GM23338 (cell line): ENCODE data around the gene KLK13. TPM values are rescaled to one million over a fixed set of nuclear protein-coding genes. Genes with fewer than 3 reads are reported as not detected.

Experiments used
- ATAC-seq: fragments of 200-7000 bp; cut with Tn5 transposase; 3 replicates; pipeline ENCODE4 v1.9.1; 2020
- DNase-seq: peaks from one replicate; pipeline ENCODE4 v3.0.0-alpha.2; 2015; ENCODE audit warnings: low spot score
- H2AFZ ChIP-seq: fragments of 200-600 bp; sonication (generic); 2 replicates; pipeline ENCODE4 v1.8.0; 2016; ENCODE audit warnings: antibody characterized with exemption, mild to moderate bottlenecking, moderate library complexity
- H3F3A ChIP-seq: fragments of 200-600 bp; sonication (generic); replicated peaks from 2 replicates; pipeline ENCODE4 v1.8.0; 2017; ENCODE audit warnings: antibody characterized with exemption, mixed run types, low read depth
- H3K27ac ChIP-seq: fragments of 200-600 bp; sonication (generic); 2 replicates; pipeline ENCODE4 v1.6.1; 2016; ENCODE audit warnings: low read depth
- H3K27me3 ChIP-seq: fragments of 200-600 bp; sonication (generic); 2 replicates; pipeline ENCODE4 v1.8.0; 2016; ENCODE audit warnings: mild to moderate bottlenecking, mixed run types, moderate library complexity; ENCODE audit not compliant: insufficient read depth
- H3K36me3 ChIP-seq: fragments of 200-600 bp; sonication (generic); 2 replicates; pipeline ENCODE4 v1.8.0; 2016; ENCODE audit warnings: mild to moderate bottlenecking; ENCODE audit not compliant: insufficient read depth
- H3K4me1 ChIP-seq: fragments of 200-600 bp; sonication (generic); 2 replicates; pipeline ENCODE4 v1.8.0; 2016; ENCODE audit warnings: mild to moderate bottlenecking, moderate library complexity; ENCODE audit not compliant: insufficient read depth
- H3K4me2 ChIP-seq: fragments of 200-600 bp; sonication (generic); 2 replicates; pipeline ENCODE4 v1.7.1; 2017; ENCODE audit warnings: mixed run types
- H3K4me3 ChIP-seq: fragments of 200-600 bp; sonication (generic); 2 replicates; pipeline ENCODE4 v1.6.1; 2016; ENCODE audit warnings: mixed run types
- H3K79me2 ChIP-seq: fragments of 200-600 bp; sonication (generic); replicated peaks from 2 replicates; pipeline ENCODE4 v1.8.0; 2017; ENCODE audit warnings: mild to moderate bottlenecking; ENCODE audit not compliant: insufficient read depth
- H3K9me2 ChIP-seq: fragments of 200-600 bp; sonication (generic); 2 replicates; pipeline ENCODE4 v1.8.0; 2017; ENCODE audit not compliant: insufficient read depth
- H4K20me1 ChIP-seq: fragments of 200-600 bp; sonication (generic); replicated peaks from 2 replicates; pipeline ENCODE4 v1.8.0; 2017; ENCODE audit warnings: mild to moderate bottlenecking; ENCODE audit not compliant: insufficient read depth
- H3K27ac Mint-ChIP-seq: 2 replicates; pipeline ENCODE4 v1.8.0; 2020; ENCODE audit warnings: inconsistent platforms, mild to moderate bottlenecking, moderate library complexity, mixed read lengths
- H3K27me3 Mint-ChIP-seq: 3 replicates; pipeline ENCODE4 v1.8.0; 2022; ENCODE audit warnings: low read depth, mild to moderate bottlenecking, moderate library complexity, mixed read lengths, inconsistent platforms; ENCODE audit not compliant: insufficient read depth, poor library complexity
- H3K36me3 Mint-ChIP-seq: 3 replicates; pipeline ENCODE4 v1.8.0; 2021; ENCODE audit warnings: low read depth, mild to moderate bottlenecking, inconsistent platforms, moderate library complexity, mixed read lengths
- H3K4me1 Mint-ChIP-seq: 3 replicates; pipeline ENCODE4 v1.8.0; 2020; ENCODE audit warnings: mild to moderate bottlenecking, inconsistent platforms, mixed read lengths
- H3K4me3 Mint-ChIP-seq: 3 replicates; pipeline ENCODE4 v1.8.0; 2021; ENCODE audit warnings: moderate library complexity, mild to moderate bottlenecking, inconsistent platforms, mixed read lengths
- H3K9me3 Mint-ChIP-seq: 3 replicates; pipeline ENCODE4 v1.8.0; 2020; ENCODE audit warnings: moderate library complexity, mild to moderate bottlenecking, inconsistent platforms, mixed read lengths
- CREB1 ChIP-seq: fragments of 250-450 bp; sonication (Bioruptor Pico); IDR thresholded peaks from 2 replicates; pipeline ENCODE4 v1.5.0; 2020; ENCODE audit warnings: low read depth, mild to moderate bottlenecking, moderate library complexity
- EZH2 ChIP-seq: fragments of 200-600 bp; sonication (generic); IDR thresholded peaks from one replicate; pipeline ENCODE4 v1.8.0; 2017; ENCODE audit warnings: antibody characterized with exemption, mild to moderate bottlenecking, low read depth; ENCODE audit not compliant: unreplicated experiment
- JUNB ChIP-seq: IDR thresholded peaks from one replicate; pipeline ENCODE4 v1.6.1; 2016; ENCODE audit warnings: antibody characterized with exemption; ENCODE audit not compliant: unreplicated experiment
- NANOG ChIP-seq: IDR thresholded peaks from 2 replicates; pipeline ENCODE4 v1.6.1; 2016; ENCODE audit warnings: antibody characterized with exemption, borderline replicate concordance
- POLR2AphosphoS5 ChIP-seq: IDR thresholded peaks from 2 replicates; pipeline ENCODE4 v1.6.1; 2016; ENCODE audit warnings: antibody characterized with exemption, low read depth
- STAT1 ChIP-seq: IDR thresholded peaks from one replicate; pipeline ENCODE4 v1.6.1; 2016; ENCODE audit warnings: antibody characterized with exemption; ENCODE audit not compliant: unreplicated experiment
- ZNF114 ChIP-seq: fragments of 250-450 bp; sonication (Bioruptor Pico); IDR thresholded peaks from 2 replicates; pipeline ENCODE4 v1.5.0; 2020; ENCODE audit warnings: mild to moderate bottlenecking, moderate library complexity
- ZNF331 ChIP-seq: fragments of 250-450 bp; sonication (Bioruptor Pico); IDR thresholded peaks from 2 replicates; pipeline ENCODE4 v1.5.0; 2020; ENCODE audit warnings: low read depth, mild to moderate bottlenecking, moderate library complexity
- polyA plus RNA-seq: library from polyadenylated mRNA; unstranded; fragments of >200 nt; fragmentation: Nextera tagmentation; extraction: Ambion mirVana; gene quantifications from 2 replicates; pipeline ENCODE4 v1.2.1, GENCODE V29; 2016
- total RNA-seq: library from RNA; depleted of rRNA; stranded (reverse); fragments of >200 nt; shearing (Covaris generic); gene quantifications from 2 replicates; pipeline ENCODE4 v1.2.3, GENCODE V29; 2014
- TF ChIP-seq, protein P1 (sequence below), 2 experiments: fragments of 200-600 bp in 1 of 2; sonication (generic) in 1 of 2; conservative IDR thresholded peaks; 2 replicates each; pipeline versions ENCODE4 v1.5.1 to v1.6.1; 2016 to 2017; ENCODE audit warnings: antibody characterized with exemption in 2 of 2, low read depth in 2 of 2, mild to moderate bottlenecking in 2 of 2, moderate library complexity in 1 of 2
- TF ChIP-seq, protein P2 (sequence below): fragments of 250-450 bp; sonication (Bioruptor Pico); IDR thresholded peaks from 2 replicates; pipeline ENCODE4 v1.5.0; 2020; ENCODE audit warnings: mild to moderate bottlenecking, moderate library complexity
- TF ChIP-seq, protein P3 (sequence below): IDR thresholded peaks from one replicate; pipeline ENCODE4 v1.6.1; 2018; ENCODE audit warnings: antibody characterized with exemption; ENCODE audit not compliant: unreplicated experiment
- TF ChIP-seq, protein P4 (sequence below): IDR thresholded peaks from 2 replicates; pipeline ENCODE4 v1.6.1; 2016; ENCODE audit warnings: antibody characterized with exemption

The KLK13 gene
- total and polyA plus RNA-seq, 2 experiments from 2014 or later, result 4.5 to 5.7 TPM

DNA sequence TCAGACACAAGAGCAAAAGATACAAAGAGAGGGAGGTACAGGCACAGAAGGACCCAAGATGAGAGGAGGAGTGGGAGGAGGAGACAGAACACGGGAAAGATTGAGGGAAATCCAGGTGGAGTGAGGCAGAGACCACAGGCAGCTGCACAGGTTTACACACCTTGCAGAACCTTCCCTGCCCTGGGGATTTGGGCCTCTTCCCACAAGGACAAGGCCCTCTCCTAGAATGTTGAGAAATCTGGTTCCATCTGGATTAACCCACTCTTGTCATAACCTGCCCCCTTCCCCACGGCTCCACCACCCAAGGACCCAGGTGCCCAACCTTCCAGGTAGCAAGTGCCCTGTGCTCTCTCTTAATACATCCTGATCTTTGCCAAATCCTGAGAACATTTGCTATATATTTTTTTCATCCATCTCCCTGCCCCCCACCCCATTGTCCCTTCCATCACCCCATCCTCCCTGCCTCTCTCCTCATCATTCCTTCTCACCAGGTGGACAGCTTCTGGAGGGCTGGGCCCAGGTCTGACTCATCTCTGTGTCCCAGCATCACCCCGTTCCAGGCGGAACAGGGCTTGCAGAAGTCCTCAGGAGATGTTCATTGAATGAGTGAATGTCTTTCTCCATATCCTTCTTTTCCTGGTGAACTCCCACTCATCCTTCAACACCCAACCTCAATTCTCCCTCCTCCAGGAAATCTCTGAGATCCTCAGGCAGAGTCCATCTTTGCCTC, 54.7 kb downstream of the KLK13 start:
- H3K4me1 Mint-ChIP-seq, result no peaks in the 10 kb centered on the region
- no peaks in the 10 kb centered on the region for H3F3A ChIP-seq
- TF ChIP-seq, protein P1, sequence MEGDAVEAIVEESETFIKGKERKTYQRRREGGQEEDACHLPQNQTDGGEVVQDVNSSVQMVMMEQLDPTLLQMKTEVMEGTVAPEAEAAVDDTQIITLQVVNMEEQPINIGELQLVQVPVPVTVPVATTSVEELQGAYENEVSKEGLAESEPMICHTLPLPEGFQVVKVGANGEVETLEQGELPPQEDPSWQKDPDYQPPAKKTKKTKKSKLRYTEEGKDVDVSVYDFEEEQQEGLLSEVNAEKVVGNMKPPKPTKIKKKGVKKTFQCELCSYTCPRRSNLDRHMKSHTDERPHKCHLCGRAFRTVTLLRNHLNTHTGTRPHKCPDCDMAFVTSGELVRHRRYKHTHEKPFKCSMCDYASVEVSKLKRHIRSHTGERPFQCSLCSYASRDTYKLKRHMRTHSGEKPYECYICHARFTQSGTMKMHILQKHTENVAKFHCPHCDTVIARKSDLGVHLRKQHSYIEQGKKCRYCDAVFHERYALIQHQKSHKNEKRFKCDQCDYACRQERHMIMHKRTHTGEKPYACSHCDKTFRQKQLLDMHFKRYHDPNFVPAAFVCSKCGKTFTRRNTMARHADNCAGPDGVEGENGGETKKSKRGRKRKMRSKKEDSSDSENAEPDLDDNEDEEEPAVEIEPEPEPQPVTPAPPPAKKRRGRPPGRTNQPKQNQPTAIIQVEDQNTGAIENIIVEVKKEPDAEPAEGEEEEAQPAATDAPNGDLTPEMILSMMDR (conservative IDR thresholded peaks at IDR 0.05; ENCODE audit: low read depth in 2 of 2), result no peak
- TF ChIP-seq ZNF114 (CRISPR knock-in tag) (no peak), JUNB (no peak), ZNF331 (no peak), CREB1 (CRISPR knock-in tag) (no peak), EZH2 (no peak), POLR2AphosphoS5 (no peak), NANOG (no peak), STAT1 (no peak)
- TF ChIP-seq, protein P2, sequence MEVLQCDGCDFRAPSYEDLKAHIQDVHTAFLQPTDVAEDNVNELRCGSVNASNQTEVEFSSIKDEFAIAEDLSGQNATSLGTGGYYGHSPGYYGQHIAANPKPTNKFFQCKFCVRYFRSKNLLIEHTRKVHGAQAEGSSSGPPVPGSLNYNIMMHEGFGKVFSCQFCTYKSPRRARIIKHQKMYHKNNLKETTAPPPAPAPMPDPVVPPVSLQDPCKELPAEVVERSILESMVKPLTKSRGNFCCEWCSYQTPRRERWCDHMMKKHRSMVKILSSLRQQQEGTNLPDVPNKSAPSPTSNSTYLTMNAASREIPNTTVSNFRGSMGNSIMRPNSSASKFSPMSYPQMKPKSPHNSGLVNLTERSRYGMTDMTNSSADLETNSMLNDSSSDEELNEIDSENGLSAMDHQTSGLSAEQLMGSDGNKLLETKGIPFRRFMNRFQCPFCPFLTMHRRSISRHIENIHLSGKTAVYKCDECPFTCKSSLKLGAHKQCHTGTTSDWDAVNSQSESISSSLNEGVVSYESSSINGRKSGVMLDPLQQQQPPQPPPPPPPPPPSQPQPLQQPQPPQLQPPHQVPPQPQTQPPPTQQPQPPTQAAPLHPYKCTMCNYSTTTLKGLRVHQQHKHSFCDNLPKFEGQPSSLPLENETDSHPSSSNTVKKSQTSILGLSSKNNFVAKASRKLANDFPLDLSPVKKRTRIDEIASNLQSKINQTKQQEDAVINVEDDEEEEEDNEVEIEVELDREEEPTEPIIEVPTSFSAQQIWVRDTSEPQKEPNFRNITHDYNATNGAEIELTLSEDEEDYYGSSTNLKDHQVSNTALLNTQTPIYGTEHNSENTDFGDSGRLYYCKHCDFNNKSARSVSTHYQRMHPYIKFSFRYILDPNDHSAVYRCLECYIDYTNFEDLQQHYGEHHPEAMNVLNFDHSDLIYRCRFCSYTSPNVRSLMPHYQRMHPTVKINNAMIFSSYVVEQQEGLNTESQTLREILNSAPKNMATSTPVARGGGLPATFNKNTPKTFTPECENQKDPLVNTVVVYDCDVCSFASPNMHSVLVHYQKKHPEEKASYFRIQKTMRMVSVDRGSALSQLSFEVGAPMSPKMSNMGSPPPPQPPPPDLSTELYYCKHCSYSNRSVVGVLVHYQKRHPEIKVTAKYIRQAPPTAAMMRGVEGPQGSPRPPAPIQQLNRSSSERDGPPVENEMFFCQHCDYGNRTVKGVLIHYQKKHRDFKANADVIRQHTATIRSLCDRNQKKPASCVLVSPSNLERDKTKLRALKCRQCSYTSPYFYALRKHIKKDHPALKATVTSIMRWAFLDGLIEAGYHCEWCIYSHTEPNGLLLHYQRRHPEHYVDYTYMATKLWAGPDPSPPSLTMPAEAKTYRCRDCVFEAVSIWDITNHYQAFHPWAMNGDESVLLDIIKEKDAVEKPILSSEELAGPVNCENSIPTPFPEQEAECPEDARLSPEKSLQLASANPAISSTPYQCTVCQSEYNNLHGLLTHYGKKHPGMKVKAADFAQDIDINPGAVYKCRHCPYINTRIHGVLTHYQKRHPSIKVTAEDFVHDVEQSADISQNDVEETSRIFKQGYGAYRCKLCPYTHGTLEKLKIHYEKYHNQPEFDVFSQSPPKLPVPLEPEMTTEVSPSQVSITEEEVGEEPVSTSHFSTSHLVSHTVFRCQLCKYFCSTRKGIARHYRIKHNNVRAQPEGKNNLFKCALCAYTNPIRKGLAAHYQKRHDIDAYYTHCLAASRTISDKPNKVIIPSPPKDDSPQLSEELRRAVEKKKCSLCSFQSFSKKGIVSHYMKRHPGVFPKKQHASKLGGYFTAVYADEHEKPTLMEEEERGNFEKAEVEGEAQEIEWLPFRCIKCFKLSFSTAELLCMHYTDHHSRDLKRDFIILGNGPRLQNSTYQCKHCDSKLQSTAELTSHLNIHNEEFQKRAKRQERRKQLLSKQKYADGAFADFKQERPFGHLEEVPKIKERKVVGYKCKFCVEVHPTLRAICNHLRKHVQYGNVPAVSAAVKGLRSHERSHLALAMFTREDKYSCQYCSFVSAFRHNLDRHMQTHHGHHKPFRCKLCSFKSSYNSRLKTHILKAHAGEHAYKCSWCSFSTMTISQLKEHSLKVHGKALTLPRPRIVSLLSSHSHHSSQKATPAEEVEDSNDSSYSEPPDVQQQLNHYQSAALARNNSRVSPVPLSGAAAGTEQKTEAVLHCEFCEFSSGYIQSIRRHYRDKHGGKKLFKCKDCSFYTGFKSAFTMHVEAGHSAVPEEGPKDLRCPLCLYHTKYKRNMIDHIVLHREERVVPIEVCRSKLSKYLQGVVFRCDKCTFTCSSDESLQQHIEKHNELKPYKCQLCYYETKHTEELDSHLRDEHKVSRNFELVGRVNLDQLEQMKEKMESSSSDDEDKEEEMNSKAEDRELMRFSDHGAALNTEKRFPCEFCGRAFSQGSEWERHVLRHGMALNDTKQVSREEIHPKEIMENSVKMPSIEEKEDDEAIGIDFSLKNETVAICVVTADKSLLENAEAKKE (CRISPR knock-in tag), result no peak
- TF ChIP-seq, protein P3, sequence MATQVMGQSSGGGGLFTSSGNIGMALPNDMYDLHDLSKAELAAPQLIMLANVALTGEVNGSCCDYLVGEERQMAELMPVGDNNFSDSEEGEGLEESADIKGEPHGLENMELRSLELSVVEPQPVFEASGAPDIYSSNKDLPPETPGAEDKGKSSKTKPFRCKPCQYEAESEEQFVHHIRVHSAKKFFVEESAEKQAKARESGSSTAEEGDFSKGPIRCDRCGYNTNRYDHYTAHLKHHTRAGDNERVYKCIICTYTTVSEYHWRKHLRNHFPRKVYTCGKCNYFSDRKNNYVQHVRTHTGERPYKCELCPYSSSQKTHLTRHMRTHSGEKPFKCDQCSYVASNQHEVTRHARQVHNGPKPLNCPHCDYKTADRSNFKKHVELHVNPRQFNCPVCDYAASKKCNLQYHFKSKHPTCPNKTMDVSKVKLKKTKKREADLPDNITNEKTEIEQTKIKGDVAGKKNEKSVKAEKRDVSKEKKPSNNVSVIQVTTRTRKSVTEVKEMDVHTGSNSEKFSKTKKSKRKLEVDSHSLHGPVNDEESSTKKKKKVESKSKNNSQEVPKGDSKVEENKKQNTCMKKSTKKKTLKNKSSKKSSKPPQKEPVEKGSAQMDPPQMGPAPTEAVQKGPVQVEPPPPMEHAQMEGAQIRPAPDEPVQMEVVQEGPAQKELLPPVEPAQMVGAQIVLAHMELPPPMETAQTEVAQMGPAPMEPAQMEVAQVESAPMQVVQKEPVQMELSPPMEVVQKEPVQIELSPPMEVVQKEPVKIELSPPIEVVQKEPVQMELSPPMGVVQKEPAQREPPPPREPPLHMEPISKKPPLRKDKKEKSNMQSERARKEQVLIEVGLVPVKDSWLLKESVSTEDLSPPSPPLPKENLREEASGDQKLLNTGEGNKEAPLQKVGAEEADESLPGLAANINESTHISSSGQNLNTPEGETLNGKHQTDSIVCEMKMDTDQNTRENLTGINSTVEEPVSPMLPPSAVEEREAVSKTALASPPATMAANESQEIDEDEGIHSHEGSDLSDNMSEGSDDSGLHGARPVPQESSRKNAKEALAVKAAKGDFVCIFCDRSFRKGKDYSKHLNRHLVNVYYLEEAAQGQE, result no peak
- TF ChIP-seq, protein P4, sequence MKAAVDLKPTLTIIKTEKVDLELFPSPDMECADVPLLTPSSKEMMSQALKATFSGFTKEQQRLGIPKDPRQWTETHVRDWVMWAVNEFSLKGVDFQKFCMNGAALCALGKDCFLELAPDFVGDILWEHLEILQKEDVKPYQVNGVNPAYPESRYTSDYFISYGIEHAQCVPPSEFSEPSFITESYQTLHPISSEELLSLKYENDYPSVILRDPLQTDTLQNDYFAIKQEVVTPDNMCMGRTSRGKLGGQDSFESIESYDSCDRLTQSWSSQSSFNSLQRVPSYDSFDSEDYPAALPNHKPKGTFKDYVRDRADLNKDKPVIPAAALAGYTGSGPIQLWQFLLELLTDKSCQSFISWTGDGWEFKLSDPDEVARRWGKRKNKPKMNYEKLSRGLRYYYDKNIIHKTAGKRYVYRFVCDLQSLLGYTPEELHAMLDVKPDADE, result no peak
- no peak overlapping the region for H2AFZ ChIP-seq
- H3K36me3 ChIP-seq, result no peaks in the 10 kb centered on the region
- no peaks in the 10 kb centered on the region for H3K36me3 Mint-ChIP-seq
- no peaks in the 10 kb centered on the region for H3K27me3 ChIP-seq
- H3K4me1 ChIP-seq, result no peaks in the 10 kb centered on the region
- no peak overlapping the region for H3K4me3 ChIP-seq
- H3K9me2 ChIP-seq, result no peaks in the 10 kb centered on the region
- no peak overlapping the region for H3K27ac ChIP-seq
- DNase-seq, result no peak
- no peak overlapping the region for H3K4me2 ChIP-seq
- H4K20me1 ChIP-seq, result no peaks in the 10 kb centered on the region
- no peaks in the 10 kb centered on the region for H3K79me2 ChIP-seq
- H3K4me3 Mint-ChIP-seq, result no peak overlapping the region
- H3K27ac Mint-ChIP-seq, result no peak overlapping the region
- no peaks in the 10 kb centered on the region; the same call in 2 of the 3 replicates for H3K9me3 Mint-ChIP-seq
- ATAC-seq, result no peak
- H3K27me3 Mint-ChIP-seq, result peaks cover 3% of the 10 kb centered on the region
